Activated naive CD4-positive, alpha-beta T cell treated with anti-CD3 and anti-CD28 coated beads, Interleukin-2, amount 10 ng/mL, durations not matched to agents 7 days and 5 days (primary cell): Measurements from ENCODE around the gene ITPK1.
"Not testable (repeated sequence)": the region's sequence is repeated elsewhere in the genome, so short reads cannot be mapped to it uniquely, and the experiment has no call there.

Source experiments
- CTCF ChIA-PET: fragments of 350-600 bp; sonication (Branson Sonifier 250); formaldehyde crosslinking; loops from one replicate; lab custom pipeline; 2021; ENCODE audit warnings: antibody characterized with exemption; lab: Charles Lee
- DNase-seq: peaks from one replicate; pipeline ENCODE4 v3.0.0-alpha.2; 2020
- H3K27ac Mint-ChIP-seq: one replicate; pipeline ENCODE4 v1.8.0; 2021; ENCODE audit warnings: mild to moderate bottlenecking, moderate library complexity, mixed read lengths
- H3K27me3 Mint-ChIP-seq: one replicate; pipeline ENCODE4 v1.8.0; 2021; ENCODE audit warnings: mild to moderate bottlenecking, mixed read lengths
- H3K36me3 Mint-ChIP-seq: one replicate; pipeline ENCODE4 v1.8.0; 2021; ENCODE audit warnings: mixed read lengths
- H3K4me1 Mint-ChIP-seq: one replicate; pipeline ENCODE4 v1.8.0; 2021; ENCODE audit warnings: mixed read lengths
- H3K4me3 Mint-ChIP-seq: one replicate; pipeline ENCODE4 v1.8.0; 2021; ENCODE audit warnings: mild to moderate bottlenecking, moderate library complexity, mixed read lengths
- H3K9me3 Mint-ChIP-seq: one replicate; pipeline ENCODE4 v1.8.0; 2021; ENCODE audit warnings: mixed read lengths

Gene ITPK1

GRCh38 chr14:93079321-93079720 is 36.4 kb downstream of the ITPK1 start:
- DNase-seq: no peak
- peaks cover 40% of the 10 kb centered on the region for H3K4me1 Mint-ChIP-seq
- no peak overlapping the region for H3K4me3 Mint-ChIP-seq
- no peaks in the 10 kb centered on the region for H3K27me3 Mint-ChIP-seq
- H3K9me3 Mint-ChIP-seq: no peaks in the 10 kb centered on the region
- CTCF ChIA-PET: no interaction called here
- H3K36me3 Mint-ChIP-seq: peaks cover 5% of the 10 kb centered on the region
- no peak overlapping the region for H3K27ac Mint-ChIP-seq

DNA sequence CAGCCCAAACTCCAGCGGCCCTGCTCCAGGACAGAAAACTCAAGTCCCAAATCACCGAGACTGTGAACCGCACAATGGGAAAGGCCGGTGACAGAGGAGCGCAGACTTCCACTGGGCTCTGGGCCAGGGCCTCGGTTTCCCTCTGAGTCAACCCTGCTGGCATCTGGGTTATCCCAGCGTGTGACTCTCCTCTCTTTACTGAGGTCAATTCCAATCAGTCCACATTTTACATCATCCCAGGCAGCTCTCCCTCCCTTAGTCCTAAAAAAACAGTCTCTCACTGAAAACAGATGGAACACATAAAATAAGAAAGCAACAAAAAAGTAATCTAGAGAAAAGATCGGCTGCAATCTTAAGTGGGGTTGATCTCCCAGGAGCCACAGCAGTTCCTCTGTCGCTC is 36.9 kb downstream of the ITPK1 start:
- Mint-ChIP-seq H3K36me3 (peaks cover 8% of the 10 kb centered on the region), H3K27me3 (no peaks in the 10 kb centered on the region), H3K4me3 (no peak overlapping the region), H3K4me1 (peaks cover 45% of the 10 kb centered on the region), H3K9me3 (no peaks in the 10 kb centered on the region), H3K27ac (no peak overlapping the region)
- no peak for DNase-seq
- CTCF ChIA-PET: no interaction called here

- no peak overlapping the region for H3K4me3 Mint-ChIP-seq
- H3K9me3 Mint-ChIP-seq: no peaks in the 10 kb centered on the region
- peaks cover 13% of the 10 kb centered on the region for H3K36me3 Mint-ChIP-seq
- no peaks in the 10 kb centered on the region for H3K27me3 Mint-ChIP-seq
- H3K27ac Mint-ChIP-seq: no peak overlapping the region
- CTCF ChIA-PET: no interaction called here
- no peak for DNase-seq
- peaks cover 48% of the 10 kb centered on the region for H3K4me1 Mint-ChIP-seq
Measured at GRCh38 chr14:93076755-93077154, 39.0 kb downstream of the ITPK1 start.

DNA sequence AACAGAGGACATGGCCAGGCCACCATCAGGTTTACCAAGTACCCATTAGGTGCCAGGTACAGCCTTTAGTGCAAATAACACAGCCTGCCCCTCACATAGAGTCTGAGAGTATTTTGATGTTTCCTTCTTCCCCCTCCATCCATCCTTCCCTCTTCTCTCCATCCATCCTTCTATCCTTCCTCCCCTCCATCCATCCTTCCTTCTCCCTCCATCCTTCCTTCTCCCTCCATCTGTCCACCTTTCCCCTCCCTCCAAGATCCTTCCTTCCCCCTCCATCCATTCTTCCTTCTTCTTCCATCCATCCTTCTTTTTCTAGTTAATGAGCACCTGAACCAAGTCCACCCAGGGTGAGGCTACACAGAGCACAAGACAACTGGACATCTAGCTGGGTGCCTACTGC is 39.8 kb downstream of the ITPK1 start:
- Mint-ChIP-seq H3K4me3 (no peak overlapping the region), H3K9me3 (no peaks in the 10 kb centered on the region), H3K27me3 (no peaks in the 10 kb centered on the region), H3K27ac (peak overlapping the region; percentile 61), H3K4me1 (peaks cover 47% of the 10 kb centered on the region), H3K36me3 (peaks cover 13% of the 10 kb centered on the region)
- no peak for DNase-seq
- CTCF ChIA-PET: no interaction called here

- Mint-ChIP-seq H3K9me3 (no peaks in the 10 kb centered on the region), H3K4me1 (peaks cover 50% of the 10 kb centered on the region), H3K27ac (peak overlapping the region; percentile 34), H3K27me3 (no peaks in the 10 kb centered on the region), H3K36me3 (peaks cover 13% of the 10 kb centered on the region), H3K4me3 (no peak overlapping the region)
- CTCF ChIA-PET: no interaction called here
- no peak for DNase-seq
Measured at GRCh38 chr14:93073910-93074769, 41.6 kb downstream of the ITPK1 start.

- CTCF ChIA-PET: no interaction called here
- H3K4me3 Mint-ChIP-seq: no peak overlapping the region
Measured at GRCh38 chr14:93073358-93073707, 42.4 kb downstream of the ITPK1 start.

DNA sequence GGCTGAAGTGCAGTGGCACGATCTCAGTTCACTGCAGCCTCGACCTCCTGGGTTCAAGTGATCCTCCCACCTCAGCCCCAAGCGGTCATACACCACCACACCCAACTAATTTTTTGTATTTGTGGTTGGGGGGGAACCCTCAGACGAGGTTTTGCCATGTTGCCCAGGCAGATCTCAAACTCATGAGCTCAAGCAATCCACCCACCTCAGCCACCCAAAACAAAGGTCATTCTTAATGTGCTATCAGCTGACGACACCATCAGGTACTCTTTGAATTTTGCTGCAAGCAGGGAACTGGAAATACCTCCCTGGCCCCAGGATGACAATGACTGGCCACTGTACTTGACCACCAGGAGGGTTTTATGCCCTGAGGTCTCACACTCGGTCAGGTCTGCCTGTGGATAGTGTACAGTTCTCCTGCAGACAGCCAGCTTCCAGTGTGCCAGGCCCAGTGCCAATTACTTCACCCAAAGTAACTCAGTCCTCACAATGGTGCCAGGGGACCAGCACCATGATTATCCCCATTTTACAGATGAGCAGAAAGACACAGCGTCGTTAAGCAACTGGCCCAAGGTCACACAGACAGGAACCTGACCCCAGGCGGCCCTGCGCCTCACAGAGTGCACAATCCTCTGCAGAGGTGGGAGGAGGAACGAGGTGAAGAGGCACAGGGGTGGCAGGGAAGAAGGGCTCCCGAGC is 42.9 kb downstream of the ITPK1 start:
- H3K4me1 Mint-ChIP-seq: peaks cover 53% of the 10 kb centered on the region
- H3K27me3 Mint-ChIP-seq: no peaks in the 10 kb centered on the region
- H3K9me3 Mint-ChIP-seq: no peaks in the 10 kb centered on the region
- H3K27ac Mint-ChIP-seq: no peak overlapping the region
- no peak for DNase-seq
- H3K4me3 Mint-ChIP-seq: no peak overlapping the region
- H3K36me3 Mint-ChIP-seq: peaks cover 13% of the 10 kb centered on the region
- CTCF ChIA-PET: no interaction called here

More at GRCh38 chr14:93073358-93073707, 42.4 kb downstream of the ITPK1 start:
- Mint-ChIP-seq H3K27me3 (no peaks in the 10 kb centered on the region), H3K4me1 (peaks cover 49% of the 10 kb centered on the region), H3K9me3 (no peaks in the 10 kb centered on the region), H3K36me3 (peaks cover 13% of the 10 kb centered on the region), H3K27ac (peak overlapping the region; percentile 49)
- no peak for DNase-seq

DNA sequence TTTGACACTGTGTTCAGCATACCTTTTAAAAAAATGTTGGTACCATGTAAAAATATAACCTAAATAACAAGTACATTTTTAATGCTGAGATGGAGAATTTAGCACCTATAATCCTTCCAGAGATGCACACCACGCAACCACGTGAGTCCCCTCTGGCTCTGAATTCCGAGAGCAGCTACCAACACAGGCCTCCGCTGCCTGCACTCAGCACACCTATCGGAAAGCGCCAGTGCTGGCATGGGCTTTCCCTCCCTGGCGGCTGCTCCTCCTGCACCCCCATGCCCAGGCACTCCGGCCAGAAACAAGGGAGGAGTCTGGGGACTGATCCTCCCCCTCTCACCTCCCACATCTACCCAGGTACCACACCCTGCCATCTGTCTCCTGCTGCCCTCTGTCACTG is 47.0 kb downstream of the ITPK1 start:
- peaks cover 15% of the 10 kb centered on the region for H3K36me3 Mint-ChIP-seq
- peaks cover 56% of the 10 kb centered on the region for H3K4me1 Mint-ChIP-seq
- peak overlapping the region; percentile 62 for H3K27ac Mint-ChIP-seq
- no peaks in the 10 kb centered on the region for H3K27me3 Mint-ChIP-seq
- no peaks in the 10 kb centered on the region for H3K9me3 Mint-ChIP-seq
- no peak for DNase-seq
- H3K4me3 Mint-ChIP-seq: no peak overlapping the region
- CTCF ChIA-PET: no interaction called here

DNA sequence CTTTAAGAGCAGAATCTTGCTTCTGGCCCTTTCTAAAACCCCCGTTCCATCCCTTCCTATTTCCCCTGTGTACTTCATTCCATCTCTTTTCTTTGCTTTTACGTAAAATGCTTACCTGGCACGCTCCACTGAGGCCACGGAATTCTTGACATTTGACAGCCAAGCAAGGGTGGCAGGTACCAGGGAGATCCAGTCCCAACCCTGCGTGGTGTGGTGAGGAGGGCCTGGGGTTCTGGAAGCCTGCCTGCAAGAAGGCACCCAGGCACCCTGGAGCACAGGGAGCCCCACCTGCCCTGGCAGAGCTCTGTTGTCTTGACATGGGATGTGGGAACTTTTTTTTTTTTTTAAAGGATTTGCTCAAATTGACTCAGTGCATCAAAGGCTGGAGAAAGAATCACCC is 48.6 kb downstream of the ITPK1 start:
- no peak for DNase-seq
- H3K4me3 Mint-ChIP-seq: no peak overlapping the region
- CTCF ChIA-PET: interaction anchor here (1.1 kb wide), 1 partner anchor 46 kb away, joined by 4 read pairs; no protein-coding TSS in a partner anchor
- no peaks in the 10 kb centered on the region for H3K27me3 Mint-ChIP-seq
- H3K4me1 Mint-ChIP-seq: peaks cover 46% of the 10 kb centered on the region
- H3K36me3 Mint-ChIP-seq: peaks cover 8% of the 10 kb centered on the region
- no peaks in the 10 kb centered on the region for H3K9me3 Mint-ChIP-seq
- H3K27ac Mint-ChIP-seq: peak overlapping the region; percentile 89

GRCh38 chr14:93065272-93065730 is 50.4 kb downstream of the ITPK1 start:
- CTCF ChIA-PET: interaction anchor here (1.0 kb wide), 1 partner anchor 48 kb away, joined by 3 read pairs; no protein-coding TSS in a partner anchor
- Mint-ChIP-seq H3K4me1 (peaks cover 49% of the 10 kb centered on the region), H3K27ac (peak overlapping the region; percentile 89), H3K27me3 (no peaks in the 10 kb centered on the region), H3K9me3 (no peaks in the 10 kb centered on the region), H3K4me3 (no peak overlapping the region), H3K36me3 (peaks cover 8% of the 10 kb centered on the region)
- DNase-seq: no peak

DNA sequence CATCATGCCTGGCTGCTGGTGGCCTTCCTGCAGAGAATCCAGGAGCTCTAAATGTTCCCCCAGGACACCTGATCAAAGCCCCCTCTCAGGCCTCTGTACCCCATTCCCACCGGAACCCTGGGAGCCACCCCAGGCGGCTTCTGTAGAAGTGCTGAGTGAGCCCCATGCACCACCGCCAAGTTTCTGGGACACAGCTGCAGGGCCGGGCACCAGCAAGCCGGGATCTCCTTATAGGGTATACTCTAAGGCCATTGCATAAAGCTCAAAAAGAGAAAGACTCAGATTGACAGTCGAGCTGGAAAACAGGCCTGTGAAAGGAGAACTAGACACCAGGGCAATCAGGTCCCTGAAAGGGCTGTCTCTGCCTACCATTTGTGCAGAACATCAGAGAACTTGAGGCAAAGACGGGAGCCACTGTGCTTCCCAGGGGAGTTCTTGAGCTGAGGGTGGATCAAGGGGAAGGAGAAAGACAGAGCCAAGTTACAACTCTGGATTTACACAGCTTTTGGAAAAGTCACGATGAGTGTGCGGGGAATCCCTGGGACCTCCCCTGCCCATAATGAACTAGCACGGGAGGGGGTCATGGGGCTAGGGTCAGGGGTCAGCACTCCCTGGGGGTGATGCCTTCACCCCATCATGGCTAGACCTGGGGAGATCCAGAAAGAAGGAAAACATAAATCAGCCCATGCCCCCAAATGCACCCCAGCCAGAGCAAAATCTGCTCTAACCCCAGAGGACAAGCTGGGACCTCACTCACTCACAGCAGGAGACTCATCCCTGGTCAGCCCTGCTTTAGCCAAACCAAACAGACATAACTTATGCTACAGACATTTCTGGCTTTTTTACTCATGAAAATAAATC is 51.1 kb downstream of the ITPK1 start:
- no peak for DNase-seq
- CTCF ChIA-PET: interaction anchor here (1.0 kb wide), 1 partner anchor 48 kb away, joined by 3 read pairs; no protein-coding TSS in a partner anchor
- Mint-ChIP-seq H3K9me3 (no peaks in the 10 kb centered on the region), H3K4me1 (peaks cover 54% of the 10 kb centered on the region), H3K27me3 (no peaks in the 10 kb centered on the region), H3K36me3 (peaks cover 8% of the 10 kb centered on the region), H3K27ac (peak overlapping the region; percentile 73), H3K4me3 (no peak overlapping the region)

GRCh38 chr14:93063393-93063792 is 52.3 kb downstream of the ITPK1 start:
- Mint-ChIP-seq H3K4me1 (peaks cover 48% of the 10 kb centered on the region), H3K27me3 (no peaks in the 10 kb centered on the region)
- CTCF ChIA-PET: interaction anchor here (0.8 kb wide), 1 partner anchor 50 kb away, joined by 3 read pairs; no protein-coding TSS in a partner anchor

GRCh38 chr14:93062890-93063289 is 52.8 kb downstream of the ITPK1 start:
- CTCF ChIA-PET: interaction anchor here (0.8 kb wide), 1 partner anchor 51 kb away, joined by 3 read pairs; no protein-coding TSS in a partner anchor
- Mint-ChIP-seq H3K27me3 (no peaks in the 10 kb centered on the region), H3K4me3 (no peak overlapping the region), H3K9me3 (no peaks in the 10 kb centered on the region), H3K27ac (no peak overlapping the region), H3K4me1 (peaks cover 45% of the 10 kb centered on the region), H3K36me3 (peaks cover 8% of the 10 kb centered on the region)
- no peak for DNase-seq

More at GRCh38 chr14:93063393-93063792, 52.3 kb downstream of the ITPK1 start:
- Mint-ChIP-seq H3K27ac (no peak overlapping the region), H3K36me3 (peaks cover 8% of the 10 kb centered on the region), H3K4me3 (no peak overlapping the region), H3K9me3 (no peaks in the 10 kb centered on the region)
- no peak for DNase-seq

DNA sequence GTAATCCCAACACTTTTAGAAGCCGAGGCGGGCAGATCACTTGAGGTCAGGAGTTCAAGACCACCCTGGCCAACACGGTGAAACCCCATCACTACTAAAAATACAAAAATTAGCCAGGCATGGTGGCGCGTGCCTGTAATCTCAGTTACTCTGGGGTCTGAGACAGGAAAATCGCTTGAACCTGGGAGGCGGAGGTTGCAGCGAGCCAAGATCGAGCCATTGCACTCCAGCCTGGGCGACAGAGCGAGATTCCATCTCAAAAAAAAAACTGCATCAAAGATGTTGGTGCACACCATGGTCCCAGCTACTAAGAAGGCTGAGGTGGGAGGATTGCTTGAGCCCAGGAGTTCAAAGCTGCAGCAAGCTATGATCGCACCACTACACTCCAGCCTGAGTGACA is 53.7 kb downstream of the ITPK1 start:
- H3K9me3 Mint-ChIP-seq, H3K27me3 Mint-ChIP-seq, CTCF ChIA-PET, H3K27ac Mint-ChIP-seq, DNase-seq, H3K36me3 Mint-ChIP-seq, H3K4me3 Mint-ChIP-seq: not testable (repeated sequence)
- H3K4me1 Mint-ChIP-seq: peaks cover 40% of the 10 kb centered on the region
